NCI-H1930 (cell line): Measurements from ENCODE around the gene TLCD4.
"Not testable (repeated sequence)": the region's sequence is repeated elsewhere in the genome, so short reads cannot be mapped to it uniquely, and the experiment has no call there.

Experiments
- DNase-seq, 2 experiments: peaks; one replicate each; lab custom pipeline; 2025; lab: John Stamatoyannopoulos, UW

TLCD4 gene, protein sequence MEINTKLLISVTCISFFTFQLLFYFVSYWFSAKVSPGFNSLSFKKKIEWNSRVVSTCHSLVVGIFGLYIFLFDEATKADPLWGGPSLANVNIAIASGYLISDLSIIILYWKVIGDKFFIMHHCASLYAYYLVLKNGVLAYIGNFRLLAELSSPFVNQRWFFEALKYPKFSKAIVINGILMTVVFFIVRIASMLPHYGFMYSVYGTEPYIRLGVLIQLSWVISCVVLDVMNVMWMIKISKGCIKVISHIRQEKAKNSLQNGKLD

DNA sequence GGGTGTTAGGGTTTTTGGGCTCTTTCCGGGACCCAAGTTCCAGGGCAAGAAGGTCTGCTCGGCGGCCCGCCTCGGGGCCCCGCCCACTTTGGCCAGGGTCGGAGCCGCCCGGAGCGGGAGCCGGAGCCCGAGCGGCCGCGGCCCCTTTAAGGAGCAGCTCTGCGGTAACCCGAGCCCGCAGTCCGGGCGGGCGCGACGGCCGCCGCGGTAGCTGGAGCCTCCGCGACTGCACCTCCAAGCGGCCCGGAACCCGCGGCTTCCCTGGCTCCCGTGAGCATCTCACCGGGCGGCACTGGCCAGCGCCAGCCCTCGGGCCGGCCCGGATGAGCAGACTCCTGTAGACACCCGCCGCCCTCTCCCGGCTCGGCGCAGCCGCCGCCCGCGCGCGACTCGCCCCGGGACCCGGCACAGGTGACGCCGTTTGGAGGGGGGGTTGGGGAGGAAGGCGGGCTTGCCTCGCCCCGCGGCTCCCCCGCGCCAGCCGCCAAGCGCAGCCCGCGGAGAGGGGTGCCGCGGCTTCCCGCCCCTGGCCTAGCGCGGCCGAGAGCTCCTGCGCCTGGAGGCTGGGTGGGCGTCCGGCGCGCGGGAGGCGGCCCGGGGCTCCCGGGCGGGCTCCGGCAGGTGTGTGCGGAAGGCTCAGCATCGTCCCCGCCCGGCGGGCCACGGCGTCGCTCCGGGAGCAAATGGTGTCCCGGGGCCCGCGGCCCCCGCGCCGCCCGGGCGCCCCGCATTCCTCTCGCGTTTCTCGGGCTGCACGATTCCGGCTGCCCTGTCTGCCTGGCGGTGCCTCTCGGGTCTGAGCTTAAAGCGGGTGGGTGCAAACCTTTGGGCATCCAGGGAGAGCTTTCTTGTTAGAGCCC is at the start of gene TLCD4:
TLCD4 (plus strand) TSS at position 149 of the 860 bp plus-strand sequence. CDS start 26,547 bp downstream, outside the sequence.
- DNase-seq, result peak; percentile 49 to 55

DNA sequence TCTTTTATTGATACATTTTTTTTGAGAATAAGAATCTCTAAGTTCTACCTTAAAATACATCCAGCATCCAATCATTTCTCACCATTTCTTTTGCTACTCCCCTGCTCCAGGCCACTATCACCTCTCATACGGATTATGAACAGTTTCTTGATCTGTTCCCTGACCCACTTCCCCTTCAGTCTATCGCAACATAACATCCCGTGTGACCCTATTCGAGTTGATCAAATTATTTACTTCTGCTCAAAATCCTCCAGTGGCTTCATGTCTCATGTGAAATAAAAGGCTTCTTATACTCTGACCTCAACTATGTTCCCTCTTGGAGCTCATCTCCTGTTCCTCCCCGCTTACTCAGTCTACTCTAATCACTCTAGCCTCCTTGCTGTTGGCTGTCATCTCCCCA is 49.6 kb upstream of the TLCD4 start:
- no peak for DNase-seq

DNA sequence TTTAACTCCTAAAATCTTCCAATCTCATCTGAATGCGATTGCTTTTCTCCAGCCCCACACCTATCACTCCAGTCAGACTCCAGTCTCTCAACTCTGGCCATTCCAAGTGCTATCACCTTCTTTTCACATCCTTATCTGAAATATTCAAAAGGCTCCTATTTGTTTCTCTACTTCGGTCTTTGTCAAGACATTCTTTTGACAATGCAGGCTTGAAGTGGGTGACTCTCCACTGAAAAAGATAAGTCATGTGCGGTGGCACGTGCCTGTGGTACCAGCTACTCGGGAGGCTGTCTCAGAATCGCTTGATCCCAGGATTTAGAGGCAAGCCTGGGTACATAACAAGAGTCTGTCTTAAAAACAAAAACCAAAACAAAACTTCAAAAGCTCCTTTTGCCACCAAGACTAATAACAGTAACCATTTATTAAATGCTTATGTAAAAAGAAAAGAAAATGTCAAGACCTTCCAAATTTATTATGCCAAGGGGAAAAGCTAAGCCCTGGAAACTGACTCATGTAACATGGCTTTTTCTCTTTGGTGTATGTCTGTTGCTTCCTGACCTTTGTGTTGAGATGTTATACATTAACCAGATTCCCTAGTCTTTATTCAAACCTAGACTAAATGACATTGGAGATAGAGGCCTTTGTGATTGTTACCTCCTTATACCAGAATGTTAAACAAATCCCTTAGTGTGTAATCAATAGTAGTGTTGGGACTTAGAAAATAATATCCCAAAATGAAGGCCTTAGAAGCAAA is 48.0 kb upstream of the TLCD4 start:
- DNase-seq, result no peak

DNA sequence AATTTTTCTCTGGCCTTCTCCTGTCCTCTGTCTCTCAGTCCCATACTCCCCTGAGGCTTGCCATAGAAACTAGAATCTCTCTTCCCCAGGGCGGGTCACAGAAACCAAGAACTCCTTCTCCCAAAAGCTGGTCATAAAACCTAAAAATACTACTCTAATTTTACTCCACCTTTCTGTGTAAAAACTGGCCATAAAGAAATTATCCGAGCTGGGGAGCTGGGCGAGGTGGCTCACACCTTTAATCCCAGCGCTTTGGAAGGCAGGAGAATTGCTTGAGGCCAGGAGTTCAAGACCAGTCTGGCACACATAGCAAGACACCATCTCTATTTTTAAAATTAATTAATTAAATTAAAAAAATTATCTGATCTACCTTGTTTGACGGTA is 47.5 kb upstream of the TLCD4 start:
- no peak for DNase-seq

DNA sequence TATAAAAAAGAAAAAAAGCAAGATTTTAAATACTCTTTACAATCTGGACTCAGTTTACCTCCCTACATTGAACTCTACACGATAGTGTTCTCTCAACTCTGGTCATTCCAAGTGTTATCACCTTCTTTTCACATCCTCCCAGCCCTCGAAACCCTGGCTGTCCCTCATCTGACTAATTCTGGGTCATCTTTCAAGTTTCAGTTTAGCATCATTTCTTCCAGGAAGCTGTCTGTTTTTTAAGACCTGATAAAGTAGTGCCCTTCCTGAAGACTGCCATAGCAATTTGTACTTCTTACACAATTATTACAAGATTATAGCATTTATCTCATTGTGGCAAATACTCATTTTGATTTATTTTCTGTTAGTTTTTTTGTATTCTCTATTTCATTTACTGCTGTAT is 45.6 kb upstream of the TLCD4 start:
- no peak for DNase-seq

DNA sequence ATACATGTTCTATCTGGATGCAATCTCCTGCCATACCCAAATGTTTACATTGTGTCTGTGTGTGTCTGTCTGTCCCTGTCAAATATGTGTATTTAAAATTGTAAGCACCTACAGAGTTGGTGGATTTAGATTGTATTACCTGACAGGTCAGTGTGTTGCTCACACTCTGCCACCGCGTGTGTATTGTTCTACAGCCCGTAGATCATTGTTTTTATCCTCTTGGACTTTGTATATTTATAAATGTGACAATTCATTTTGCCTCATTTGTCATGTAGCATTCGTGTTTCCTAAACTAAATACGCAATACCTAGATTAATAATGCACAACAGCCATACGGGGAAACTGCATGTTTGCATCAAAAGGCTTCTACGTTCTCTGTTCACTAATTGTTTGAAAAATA is 45.0 kb upstream of the TLCD4 start:
- DNase-seq, result no peak

DNA sequence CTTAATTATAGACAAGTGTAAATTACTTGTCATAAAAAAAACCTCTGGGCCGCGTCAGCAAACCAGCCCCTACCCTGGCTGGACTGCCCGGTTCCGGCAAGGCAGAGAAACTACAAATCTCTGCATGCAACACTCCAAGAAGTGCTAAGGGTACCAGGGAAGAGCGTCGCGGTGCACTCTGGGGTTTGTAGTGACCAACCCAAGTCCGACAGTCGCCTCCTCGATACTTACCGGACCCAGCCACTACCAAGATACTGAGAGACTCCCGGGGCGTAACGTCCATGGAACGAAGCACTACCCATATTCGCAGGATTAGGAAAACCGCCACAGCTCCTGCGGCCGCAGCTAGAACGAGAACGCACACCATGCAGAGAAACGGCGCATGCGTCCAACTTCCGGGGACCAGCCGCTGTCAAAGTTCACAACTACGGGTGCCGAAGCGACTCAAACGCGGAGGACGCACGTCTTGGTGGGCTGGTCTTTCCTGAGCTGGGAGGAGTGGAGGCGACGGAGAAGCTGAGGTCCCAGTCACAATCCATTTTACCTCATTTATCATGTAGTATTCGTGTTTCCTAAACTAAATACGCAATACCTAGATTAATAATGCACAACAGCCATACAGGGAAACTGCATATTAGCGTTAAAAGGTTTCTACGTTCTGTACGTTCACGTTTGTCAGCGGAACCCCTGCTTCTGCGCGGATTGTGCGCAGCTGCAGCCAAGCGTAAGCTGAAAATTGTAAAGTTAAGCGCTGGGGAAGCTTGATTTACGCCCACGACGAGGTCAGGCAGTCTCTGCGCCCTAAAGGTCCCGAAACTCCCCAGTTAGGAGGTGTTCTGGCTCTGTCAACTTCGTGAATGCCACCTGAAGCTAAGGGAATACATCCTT is 44.4 kb upstream of the TLCD4 start, which contains the start of gene ALG14:
ALG14 (minus strand) TSS at position 420 of the 888 bp plus-strand sequence; CDS start at position 367, 53 bp downstream.
- DNase-seq, result peak; percentile 82 to 89

DNA sequence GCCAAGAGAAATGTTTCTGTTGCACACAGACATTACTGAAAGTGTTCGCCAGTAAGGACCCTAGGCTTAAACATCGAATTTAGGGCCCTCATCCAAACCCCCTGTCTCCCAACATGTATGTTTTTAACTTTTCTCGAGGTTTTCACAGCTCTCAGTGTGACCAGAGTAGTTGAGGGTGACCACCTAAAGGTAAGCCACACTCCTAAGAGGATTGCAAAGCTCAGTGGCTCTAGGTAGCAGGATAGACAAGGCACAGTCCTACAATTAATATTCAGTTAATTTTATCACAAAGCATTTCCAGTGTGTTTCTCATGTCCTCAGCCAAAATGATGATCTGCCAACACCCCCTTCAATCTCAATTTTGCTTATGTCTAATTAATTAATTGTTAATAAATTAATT is 43.7 kb upstream of the TLCD4 start:
- DNase-seq, result no peak

DNA sequence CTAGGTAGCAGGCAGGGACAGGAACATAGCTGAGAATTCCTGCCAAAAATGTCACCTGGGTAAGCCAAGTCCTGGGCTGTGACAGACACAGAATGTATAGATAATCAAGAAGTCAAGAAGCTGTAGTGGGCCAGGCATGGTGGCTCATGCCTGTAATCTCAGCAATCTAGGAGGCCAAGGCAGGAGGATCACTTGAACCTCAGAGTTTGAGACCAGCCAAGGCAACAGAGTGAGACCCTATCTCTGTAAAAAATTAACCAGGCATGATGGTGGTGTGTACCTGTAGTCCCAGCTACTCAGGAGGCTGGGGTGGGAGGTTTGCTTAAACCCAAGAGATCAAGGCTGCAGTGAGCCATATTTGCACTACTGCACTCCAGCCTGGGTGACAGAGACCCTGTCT is 41.1 kb upstream of the TLCD4 start:
- no peak for DNase-seq

DNA sequence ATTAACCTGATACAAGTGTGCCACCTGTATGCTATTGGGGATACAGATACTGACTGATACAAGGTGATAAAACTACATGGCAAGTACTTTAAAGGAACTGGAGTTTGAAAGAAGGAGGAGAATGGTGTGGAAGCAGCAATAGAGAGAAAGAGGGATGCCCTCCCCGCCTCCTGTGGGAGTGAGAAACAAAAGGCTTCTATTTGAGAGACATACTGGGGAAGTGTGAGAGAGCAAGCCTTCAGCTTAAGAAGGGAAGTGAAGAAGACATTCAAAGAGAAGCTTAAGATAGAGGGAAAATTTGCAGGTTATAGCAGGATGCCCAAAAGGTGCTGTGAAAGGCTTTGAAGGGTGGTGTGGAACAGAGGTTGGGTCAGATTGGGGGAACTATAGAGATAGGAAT is 36.7 kb upstream of the TLCD4 start:
- no peak for DNase-seq

DNA sequence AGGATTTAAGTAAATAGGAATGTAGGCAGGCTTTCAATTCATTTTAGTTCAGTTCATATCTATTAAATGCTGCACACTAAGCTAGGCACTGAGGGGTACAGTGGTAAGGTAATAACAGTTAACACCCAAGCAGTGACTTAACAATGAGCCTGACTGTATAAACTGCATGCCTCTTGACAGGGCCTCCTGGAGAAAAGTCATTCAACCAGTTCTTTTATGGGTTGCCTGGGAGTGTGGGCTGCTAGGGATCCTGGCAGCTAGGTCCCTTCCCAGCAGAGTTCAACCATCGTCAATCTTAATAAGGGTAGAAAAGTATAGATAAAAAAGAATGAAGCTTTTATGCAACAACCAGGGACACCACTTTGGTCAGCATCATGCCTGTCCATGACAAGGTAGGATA is 36.3 kb upstream of the TLCD4 start:
- no peak for DNase-seq

DNA sequence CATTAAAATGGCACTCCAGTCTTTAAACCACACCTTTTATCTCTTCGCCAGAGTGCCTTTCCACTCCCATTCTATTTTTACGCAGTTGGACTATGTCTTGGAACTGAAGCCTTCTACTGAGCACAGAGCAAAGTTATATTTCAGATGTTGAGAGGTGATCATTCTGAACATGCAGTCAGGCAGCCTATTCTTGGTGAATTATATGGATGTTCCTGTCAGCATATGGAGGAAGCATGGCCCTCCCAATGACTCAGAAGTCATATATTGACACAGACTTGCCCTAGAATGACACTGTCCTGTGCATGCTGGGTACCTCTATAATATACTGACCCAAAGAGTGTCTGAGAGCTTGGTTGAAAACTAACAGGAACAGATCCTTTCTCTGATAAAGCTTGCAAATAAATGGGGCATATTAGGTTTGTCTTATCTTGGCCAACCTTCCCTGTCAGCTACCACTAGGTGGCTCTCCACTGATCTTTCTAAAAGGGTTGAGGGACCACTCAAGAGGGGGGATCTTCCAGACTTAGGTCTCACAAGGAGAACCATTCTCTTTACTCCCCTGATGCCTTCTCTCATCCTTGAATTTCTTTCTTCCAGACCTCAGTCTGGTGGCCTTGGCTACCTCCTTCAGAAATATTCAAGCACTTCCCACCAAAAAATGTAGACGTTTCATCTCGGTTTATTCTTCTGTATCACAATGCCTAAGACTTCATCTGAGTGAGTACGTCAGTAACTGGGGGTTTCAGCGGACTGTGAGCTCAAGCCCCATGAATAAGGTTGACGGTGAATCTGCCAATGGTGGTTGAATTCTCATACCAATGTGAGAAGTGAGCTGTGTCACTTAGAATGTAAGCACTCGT is 32.6 kb upstream of the TLCD4 start:
- DNase-seq, result peak; percentile 11 to 16

DNA sequence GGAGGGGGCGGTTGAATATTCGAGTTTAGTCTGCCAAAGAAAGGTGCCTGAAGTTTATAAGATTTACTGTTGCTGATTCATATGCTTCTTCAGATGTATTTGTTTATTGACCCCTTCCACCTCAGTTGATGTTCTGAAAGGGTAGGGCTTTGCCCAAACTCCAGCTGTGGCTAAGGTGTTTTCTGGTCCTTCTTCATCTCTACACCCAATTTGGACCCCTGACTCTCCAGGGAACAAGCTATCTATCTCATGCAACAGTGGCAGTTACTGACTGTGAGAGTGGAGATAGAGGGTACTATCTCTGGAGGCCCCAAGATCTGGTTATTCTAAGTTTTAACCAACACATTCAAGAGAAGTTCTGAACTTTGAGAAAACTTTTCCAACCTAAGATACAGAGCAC is 31.8 kb upstream of the TLCD4 start:
- DNase-seq, result no peak

DNA sequence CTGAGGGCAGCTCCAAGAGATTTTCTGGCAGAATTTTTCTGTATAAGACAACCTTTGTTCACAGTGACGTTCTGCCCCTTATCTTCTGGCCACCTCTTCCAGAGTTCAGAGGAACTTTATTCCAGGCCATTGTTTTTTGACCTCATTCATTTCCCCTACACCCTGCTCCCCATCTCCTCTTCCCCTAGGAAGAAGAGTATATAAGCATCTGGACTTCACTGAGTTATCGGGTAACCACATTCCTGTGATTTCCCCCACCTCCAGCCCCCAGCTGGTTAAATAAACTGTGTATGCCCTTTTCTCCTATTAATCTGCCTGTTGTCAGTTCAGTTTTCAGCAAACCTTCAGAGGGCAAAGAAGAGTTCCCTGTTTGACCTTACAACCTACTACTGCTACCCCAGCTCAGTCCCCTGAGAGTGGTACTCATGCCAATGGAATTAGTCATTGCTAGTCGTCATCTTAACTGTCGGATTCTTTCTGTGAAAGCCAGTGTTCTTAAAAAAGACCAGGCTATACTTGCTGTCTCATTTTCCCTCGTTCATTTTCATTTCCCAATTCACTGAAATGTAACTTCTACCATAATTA is 30.1 kb upstream of the TLCD4 start:
- DNase-seq, result no peak

DNA sequence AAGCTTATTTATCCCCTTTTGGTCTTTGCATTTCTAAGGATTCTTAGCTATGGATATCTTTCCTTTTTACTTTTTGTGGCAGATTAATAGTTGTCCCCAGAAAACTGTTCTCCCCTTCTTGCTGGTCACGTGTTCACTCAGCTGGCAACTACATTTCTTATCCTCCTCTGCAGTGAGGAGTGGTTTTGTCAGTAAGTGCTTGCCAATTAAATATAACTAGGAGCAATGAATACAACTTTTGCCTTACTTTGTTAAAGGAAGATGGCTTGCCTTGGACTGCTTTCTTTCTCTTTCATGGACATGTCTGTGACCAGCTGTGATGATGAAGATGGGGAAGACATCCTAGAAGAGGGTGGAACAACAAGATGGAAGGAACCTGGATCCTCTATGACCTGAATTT is 28.9 kb upstream of the TLCD4 start:
- DNase-seq, result no peak

DNA sequence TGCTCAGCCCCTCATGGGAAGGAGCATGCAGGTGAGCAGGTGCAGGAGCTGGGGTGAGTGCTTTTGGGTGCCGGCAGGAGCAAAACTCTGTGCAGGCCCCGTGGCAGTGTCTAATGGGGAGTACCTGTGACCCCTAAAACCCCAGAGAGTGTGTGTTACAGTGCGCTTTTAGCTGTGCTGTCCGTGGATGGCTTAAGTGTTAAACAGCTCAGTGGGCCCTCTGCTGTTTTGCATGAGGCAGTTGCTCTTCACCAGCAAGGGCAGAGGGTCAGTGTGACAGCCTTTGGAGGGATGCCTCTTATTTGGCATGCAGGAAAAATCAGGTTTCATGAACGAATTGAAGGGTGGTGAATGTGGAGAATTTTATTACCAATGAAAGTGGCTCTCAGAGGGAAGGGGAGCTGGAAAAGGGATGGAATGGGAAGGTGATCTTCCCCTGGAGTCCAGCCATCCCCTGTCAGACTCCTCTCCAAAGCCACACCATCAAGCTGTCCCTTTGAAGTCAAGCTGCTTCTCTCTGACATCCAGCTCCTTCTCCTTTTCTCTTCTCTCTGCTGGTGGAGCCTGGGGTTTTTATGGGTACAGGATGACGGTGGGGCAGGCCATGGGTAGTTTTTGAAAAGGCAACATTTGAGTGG is 27.4 kb upstream of the TLCD4 start:
- DNase-seq, result no peak

DNA sequence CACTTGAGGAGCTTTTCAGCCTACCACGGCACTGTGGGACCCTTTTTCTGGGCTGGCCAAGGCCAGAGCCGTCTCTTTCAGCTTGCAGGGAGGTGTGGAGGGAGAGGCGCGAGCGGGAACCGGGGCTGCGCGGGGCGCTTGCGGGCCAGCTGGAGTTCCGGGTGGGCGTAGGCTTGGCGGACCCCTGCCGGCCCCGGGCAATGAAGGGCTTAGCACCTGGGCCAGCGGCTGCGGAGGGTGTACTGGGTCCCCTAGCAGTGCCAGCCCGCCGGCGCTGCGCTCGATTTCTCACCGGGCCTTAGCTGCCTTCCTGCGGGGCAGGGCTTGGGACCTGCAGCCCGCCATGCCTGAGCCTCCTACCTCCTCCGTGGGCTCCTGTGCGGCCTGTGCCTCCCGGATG is 25.9 kb upstream of the TLCD4 start:
- DNase-seq, result not testable (repeated sequence)

DNA sequence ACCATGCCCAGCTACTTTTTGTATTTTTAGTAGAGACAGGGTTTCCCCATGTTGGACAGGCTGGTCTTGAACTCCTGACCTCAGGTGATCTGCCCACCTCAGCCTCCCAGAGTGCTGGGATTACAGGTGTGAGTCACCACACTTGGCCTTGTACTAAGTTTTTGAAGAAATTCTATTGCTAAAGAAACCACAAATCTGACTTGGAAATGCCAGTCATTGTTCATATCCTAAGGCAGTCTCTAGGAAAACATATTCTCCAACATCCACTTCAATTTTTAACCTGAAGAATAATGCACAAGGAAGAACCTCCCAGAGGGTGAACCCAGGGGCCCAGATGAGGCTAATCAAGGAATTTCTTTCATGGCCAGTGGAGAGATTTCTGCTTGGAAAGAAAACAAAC is 24.3 kb upstream of the TLCD4 start:
- not testable (repeated sequence) for DNase-seq

DNA sequence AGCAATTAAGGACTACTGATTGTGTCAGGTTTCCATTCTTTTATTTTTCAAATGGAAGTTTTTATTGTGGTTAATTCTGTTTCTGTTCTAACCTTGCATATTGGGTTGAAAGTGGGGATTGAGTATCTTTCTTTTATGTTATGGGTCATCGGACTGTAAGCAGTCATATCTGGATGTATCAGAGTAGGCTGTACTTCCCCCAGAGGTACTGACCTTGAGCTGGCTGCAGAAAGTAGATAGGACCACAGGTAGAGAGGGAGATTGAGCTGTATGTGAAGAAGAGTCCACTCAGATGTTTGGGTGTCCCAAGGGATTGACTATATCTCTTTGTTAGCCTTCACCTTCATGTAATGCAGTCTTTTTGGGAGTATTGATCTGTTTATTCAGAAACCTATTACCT is 23.9 kb upstream of the TLCD4 start:
- DNase-seq, result no peak

DNA sequence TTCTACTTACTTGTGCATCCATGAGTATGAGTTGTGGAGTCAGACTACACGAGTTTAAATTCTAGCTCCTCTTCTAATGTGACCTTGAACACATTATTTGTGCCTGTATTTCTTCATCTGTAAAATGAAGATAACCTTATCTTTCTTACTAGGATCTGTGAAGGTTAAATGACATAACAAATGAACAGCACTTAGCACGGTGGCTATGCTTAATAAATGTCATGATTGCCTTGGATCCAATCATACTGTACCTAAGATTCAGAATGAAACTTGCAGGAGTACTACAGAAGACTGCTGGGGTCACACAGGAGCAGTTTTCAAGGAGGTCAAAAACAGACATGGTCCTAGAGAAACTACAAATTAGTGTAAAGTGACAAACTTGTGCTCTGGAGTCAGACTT is 22.2 kb upstream of the TLCD4 start:
- no peak for DNase-seq
